Spinal cord (tissue), 10 donors: ENCODE data around the gene TMEM132E. TPM values are rescaled to one million over a fixed set of nuclear protein-coding genes. Genes with fewer than 3 reads are reported as not detected.

Experiments
- DNase-seq, 6 donors: peaks; one replicate each; pipeline versions ENCODE4 v3.0.0 to v3.0.0-alpha.2; 2013 to 2015; ENCODE audit warnings: low spot score in 6 of 6, low read depth in 4 of 6
- H3K27ac ChIP-seq: one replicate; pipeline ENCODE4 v1.5.1; 2013; ENCODE audit warnings: low read depth, low read length, control low read depth
- H3K27me3 ChIP-seq: one replicate; pipeline ENCODE4 v1.6.1; 2013; ENCODE audit warnings: low read length; ENCODE audit not compliant: control insufficient read depth, insufficient read depth
- H3K36me3 ChIP-seq: one replicate; pipeline ENCODE4 v1.6.1; 2013; ENCODE audit warnings: low read length; ENCODE audit not compliant: control insufficient read depth, insufficient read depth
- H3K4me1 ChIP-seq: one replicate; pipeline ENCODE4 v1.6.1; 2013; ENCODE audit warnings: low read length; ENCODE audit not compliant: control insufficient read depth, insufficient read depth
- H3K4me3 ChIP-seq: one replicate; pipeline ENCODE4 v1.5.1; 2013; ENCODE audit warnings: low read depth, low read length, control low read depth
- H3K9me3 ChIP-seq: one replicate; pipeline ENCODE4 v1.6.1; 2013; ENCODE audit warnings: low read length; ENCODE audit not compliant: control insufficient read depth, insufficient read depth
- WGBS: methylation state at CpG from one replicate; pipeline ENCODE4 v1.1.5; 2013; ENCODE audit warnings: missing lambda C conversion rate; ENCODE audit not compliant: insufficient coverage; 5-methylcytosine and 5-hydroxymethylcytosine counted together
- polyA plus RNA-seq, 2 donors: library from polyadenylated mRNA; unstranded; fragments of 120-200 nt; gene quantifications; one replicate each; pipeline ENCODE4 v1.2.1, GENCODE V29; 2013; ENCODE audit not compliant: insufficient read length in 2 of 2
- total RNA-seq, 2 donors: library from RNA; depleted of rRNA in 1 of 2; stranded (reverse); fragments of 120-200 nt in 1 of 2; fragments of >200 nt in 1 of 2; gene quantifications; one replicate each; pipeline versions ENCODE4 v1.2.3 to v1.2.4, GENCODE V29; 2013 to 2014
- donor health status: healthy.

The TMEM132E gene
- total and polyA plus RNA-seq, 4 donors: 6.2 to 28.4 (median 21.1) TPM

DNA sequence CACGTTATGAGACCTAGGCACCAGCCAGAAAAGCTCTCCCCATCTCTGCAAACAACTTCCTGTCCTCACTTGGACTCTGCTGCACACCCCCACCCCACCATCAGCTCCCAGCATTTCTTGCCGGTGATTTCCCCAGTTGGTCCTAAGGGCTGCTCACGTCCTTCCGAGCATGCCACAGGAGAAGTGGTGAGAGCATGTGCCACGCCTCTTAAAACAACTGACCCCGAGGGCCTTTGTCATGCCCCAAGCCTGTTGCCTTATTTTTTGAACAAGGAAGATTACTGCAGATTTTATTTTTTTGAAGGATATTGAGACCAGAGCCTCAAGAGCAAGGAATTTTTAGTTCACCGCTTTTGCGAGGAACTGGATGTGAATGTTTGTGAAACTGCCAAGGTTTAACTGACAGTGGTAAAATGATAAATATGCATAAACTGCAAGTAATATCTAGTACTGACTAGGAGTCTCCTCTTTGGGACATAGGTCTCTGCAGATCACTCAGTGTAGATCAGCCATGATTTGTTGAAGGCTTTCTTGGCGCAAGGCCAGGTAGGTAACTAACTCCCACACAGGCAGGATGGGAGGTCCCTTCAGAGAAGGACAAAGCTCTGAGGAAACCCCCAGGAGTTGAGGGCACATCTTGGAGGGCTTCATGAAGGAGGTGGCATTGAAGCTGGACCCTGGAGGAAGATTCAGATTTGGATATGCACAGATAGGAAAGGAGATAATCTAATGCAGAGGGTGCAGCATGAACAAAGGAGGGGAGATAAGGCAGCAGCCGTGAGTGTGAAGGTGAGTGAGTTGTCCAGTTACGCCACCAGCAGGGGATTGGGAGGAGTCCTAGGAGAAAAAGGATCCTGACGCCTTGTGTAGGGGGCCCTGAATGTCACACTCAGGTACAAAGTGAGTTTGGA is 44.7 kb downstream of the TMEM132E start:
- no peaks in the 10 kb centered on the region for H3K9me3 ChIP-seq
- H3K36me3 ChIP-seq: peaks cover 8% of the 10 kb centered on the region
- 69% methylated on average over 11 of the region's 12 CpGs for WGBS
- H3K4me3 ChIP-seq: no peak overlapping the region
- peaks cover 30% of the 10 kb centered on the region for H3K4me1 ChIP-seq
- DNase-seq: no peak
- no peak overlapping the region for H3K27ac ChIP-seq
- H3K27me3 ChIP-seq: peaks cover 35% of the 10 kb centered on the region

DNA sequence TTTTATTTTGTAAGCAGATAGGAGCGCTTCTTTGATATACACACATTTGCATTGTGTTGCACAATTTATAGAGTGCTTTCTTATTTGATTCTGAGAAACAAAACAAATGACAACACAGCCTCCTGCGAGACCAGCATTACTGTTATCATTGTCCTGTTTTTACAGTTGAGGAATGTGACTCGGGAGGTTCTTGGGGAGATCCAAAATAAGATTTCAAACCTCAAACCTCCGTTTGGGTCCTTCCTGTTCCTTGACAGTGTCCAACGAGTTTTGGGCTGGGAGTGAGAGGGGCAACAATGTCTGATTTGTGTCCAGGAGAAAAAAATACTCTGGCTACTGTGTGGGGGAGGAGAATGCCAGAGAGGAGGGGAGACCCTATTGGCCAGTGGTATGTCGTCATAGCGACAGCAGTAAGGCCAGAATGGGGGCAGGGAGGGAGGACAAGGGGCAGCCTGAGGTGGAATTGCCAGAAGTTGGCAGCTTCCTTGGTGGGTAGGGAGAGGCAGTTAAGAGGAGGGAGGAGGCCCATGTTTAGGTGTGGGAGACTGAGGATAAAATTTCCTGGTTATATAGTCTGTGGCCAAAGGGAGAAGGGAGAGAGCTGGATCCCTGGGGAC is 45.5 kb downstream of the TMEM132E start:
- peaks cover 30% of the 10 kb centered on the region for H3K4me1 ChIP-seq
- H3K4me3 ChIP-seq: no peak overlapping the region
- 27% methylated on average over 5 of the region's 7 CpGs for WGBS
- peak in 3 of 6 donors; percentile 35 to 67 (median 64) for DNase-seq
- H3K36me3 ChIP-seq: peaks cover 10% of the 10 kb centered on the region
- no peak overlapping the region for H3K27ac ChIP-seq
- no peaks in the 10 kb centered on the region for H3K9me3 ChIP-seq
- peaks cover 38% of the 10 kb centered on the region for H3K27me3 ChIP-seq

DNA sequence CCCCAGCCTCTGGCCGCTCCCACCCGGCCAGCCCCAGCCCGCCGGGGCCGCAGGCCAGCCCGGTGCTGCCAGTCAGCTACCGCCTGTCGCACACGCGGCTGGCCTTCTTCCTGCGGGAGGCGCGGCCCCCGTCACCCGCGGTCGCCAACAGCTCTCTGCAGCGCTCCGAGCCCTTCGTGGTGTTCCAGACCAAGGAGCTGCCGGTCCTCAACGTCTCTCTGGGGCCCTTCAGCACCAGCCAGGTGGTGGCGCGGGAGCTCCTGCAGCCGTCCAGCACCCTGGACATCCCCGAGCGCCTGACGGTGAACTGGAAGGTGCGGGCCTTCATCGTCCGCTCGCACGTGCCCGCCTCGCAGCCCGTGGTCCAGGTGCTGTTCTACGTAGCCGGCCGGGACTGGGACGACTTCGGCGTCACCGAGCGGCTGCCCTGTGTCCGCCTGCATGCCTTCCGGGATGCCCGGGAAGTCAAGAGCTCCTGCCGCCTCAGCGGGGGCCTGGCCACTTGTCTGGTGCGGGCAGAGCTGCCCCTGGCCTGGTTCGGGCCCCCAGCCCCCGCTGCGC is 46.8 kb downstream of the TMEM132E start:
- 16% methylated on average over 53 of the region's 53 CpGs for WGBS
- Histone ChIP-seq H3K4me3 (no peak overlapping the region), H3K36me3 (peaks cover 19% of the 10 kb centered on the region), H3K9me3 (no peaks in the 10 kb centered on the region), H3K27ac (no peak overlapping the region), H3K27me3 (peaks cover 38% of the 10 kb centered on the region), H3K4me1 (peaks cover 30% of the 10 kb centered on the region)
- DNase-seq: no peak

DNA sequence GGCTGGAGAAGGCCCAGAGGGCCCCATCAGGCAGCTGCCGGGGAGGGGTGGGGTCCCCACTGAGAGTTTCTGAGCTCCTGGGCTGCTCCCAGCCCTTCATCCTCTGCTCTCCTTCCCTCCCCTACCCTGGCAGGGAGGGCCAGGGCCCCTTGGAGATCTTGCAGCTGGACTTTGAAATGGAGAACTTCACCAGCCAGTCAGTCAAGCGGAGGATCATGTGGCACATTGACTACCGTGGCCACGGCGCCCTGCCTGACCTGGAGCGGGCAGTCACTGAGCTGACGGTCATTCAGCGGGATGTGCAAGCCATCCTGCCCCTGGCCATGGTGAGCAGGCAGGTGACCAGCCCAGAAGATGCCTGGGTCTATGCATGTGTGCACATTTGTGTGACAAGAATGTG is 49.5 kb downstream of the TMEM132E start:
- WGBS: 87% methylated on average over 8 of the region's 8 CpGs
- peaks cover 35% of the 10 kb centered on the region for H3K27me3 ChIP-seq

DNA sequence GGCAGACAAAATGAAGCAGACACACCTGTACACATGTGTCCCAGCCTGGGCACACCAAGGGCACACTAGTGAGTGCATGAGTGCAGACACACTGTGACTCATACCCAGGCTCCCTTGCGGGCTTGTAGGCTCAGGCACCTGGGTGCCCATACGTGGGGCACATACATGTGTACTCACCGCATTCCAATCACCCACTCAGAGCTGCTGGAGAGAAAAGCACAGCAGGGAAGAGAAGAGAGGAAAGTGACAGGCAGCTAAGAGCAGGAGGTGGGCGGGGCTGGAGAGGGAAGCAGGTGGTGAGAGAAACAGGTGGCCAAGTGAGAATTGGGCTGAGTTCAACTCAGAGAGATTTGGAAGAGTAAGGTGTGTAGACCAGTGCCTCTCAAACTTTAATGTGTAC is 54.0 kb downstream of the TMEM132E start:
- WGBS: 53% methylated on average over 2 of the region's 4 CpGs
- Histone ChIP-seq H3K9me3 (no peaks in the 10 kb centered on the region), H3K4me3 (no peak overlapping the region), H3K27me3 (peaks cover 22% of the 10 kb centered on the region), H3K4me1 (peaks cover 7% of the 10 kb centered on the region), H3K27ac (no peak overlapping the region), H3K36me3 (peaks cover 48% of the 10 kb centered on the region)
- no peak for DNase-seq

More for the DNA sequence above, 49.5 kb downstream of the TMEM132E start:
- H3K9me3 ChIP-seq: no peaks in the 10 kb centered on the region
- H3K4me3 ChIP-seq: no peak overlapping the region
- no peak for DNase-seq
- no peak overlapping the region for H3K27ac ChIP-seq
- peaks cover 21% of the 10 kb centered on the region for H3K4me1 ChIP-seq
- H3K36me3 ChIP-seq: peaks cover 28% of the 10 kb centered on the region

DNA sequence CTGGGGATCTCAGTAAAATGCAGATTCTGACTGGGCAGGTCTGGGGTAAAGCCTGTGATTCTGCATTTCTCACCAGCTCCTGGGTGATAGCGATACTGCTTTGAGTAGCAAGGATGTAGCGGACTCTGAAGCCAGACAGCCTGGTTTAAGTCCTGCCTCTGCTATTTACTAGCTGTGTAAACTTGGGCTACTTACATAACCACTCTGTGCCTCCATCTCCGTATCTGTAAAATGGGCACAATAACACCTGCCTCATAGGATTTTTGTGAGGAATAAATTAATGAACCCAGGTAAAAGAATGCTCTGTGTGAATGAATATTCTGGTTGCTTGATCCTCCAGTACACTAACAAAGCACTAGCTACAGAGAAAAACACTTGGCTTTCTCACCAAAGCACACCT is 54.4 kb downstream of the TMEM132E start:
- Histone ChIP-seq H3K36me3 (peaks cover 45% of the 10 kb centered on the region), H3K27ac (no peak overlapping the region), H3K9me3 (no peaks in the 10 kb centered on the region), H3K27me3 (peaks cover 22% of the 10 kb centered on the region), H3K4me3 (no peak overlapping the region), H3K4me1 (peaks cover 9% of the 10 kb centered on the region)
- no peak for DNase-seq
- 94% methylated on average over 2 of the region's 3 CpGs for whole genome bisulfite sequencing

DNA sequence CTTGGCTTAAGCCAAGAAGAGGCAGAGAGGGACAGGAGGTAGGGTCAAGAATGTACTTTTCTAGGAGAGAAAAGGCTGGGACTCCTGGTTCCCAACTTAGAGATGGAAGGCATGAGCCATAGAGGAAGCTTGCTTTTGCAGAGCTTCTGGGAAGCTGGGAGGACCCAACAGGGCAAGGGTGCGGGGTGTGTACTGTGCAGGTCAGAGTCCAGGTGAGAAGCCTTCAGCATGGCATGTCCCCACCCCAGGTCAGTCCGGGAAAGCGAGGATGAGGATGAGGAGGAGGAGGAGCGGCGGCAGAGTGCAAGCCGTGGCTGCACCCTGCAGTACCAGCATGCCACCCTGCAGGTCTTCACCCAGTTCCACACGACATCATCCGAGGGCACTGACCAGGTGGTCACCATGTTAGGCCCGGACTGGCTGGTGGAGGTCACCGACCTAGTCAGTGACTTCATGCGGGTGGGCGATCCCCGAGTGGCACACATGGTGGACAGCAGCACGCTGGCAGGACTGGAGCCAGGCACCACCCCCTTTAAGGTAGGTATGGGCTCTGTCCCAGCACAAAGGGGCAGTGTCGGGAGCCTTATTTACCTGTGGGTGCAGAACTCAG is 55.3 kb downstream of the TMEM132E start:
- H3K9me3 ChIP-seq: no peaks in the 10 kb centered on the region
- peaks cover 48% of the 10 kb centered on the region for H3K36me3 ChIP-seq
- no peak overlapping the region for H3K27ac ChIP-seq
- 88% methylated on average over 14 of the region's 15 CpGs for WGBS
- H3K27me3 ChIP-seq: peaks cover 17% of the 10 kb centered on the region
- peaks cover 10% of the 10 kb centered on the region for H3K4me1 ChIP-seq
- no peak overlapping the region for H3K4me3 ChIP-seq
- no peak for DNase-seq

DNA sequence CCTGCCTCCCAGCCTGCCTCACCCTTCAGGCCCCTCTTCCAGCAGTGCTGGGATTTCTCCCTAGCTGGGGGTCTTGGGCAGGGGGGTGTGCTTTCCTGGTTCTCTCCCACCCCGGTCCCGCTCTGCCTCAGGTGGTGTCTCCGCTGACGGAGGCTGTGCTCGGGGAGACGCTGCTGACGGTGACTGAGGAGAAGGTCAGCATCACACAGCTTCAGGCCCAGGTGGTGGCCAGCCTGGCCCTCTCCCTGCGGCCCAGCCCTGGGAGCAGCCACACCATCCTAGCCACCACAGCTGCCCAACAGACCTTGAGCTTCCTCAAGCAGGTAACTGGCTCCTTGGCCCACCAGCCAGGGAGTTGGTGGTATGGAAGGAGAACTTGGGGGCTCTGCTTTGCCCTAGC is 56.5 kb downstream of the TMEM132E start:
- peaks cover 41% of the 10 kb centered on the region for H3K36me3 ChIP-seq
- WGBS: 87% methylated on average over 7 of the region's 8 CpGs
- H3K27ac ChIP-seq: no peak overlapping the region
- no peak overlapping the region for H3K4me3 ChIP-seq
- DNase-seq: no peak
- H3K4me1 ChIP-seq: peaks cover 14% of the 10 kb centered on the region
- H3K27me3 ChIP-seq: peaks cover 16% of the 10 kb centered on the region
- no peaks in the 10 kb centered on the region for H3K9me3 ChIP-seq

DNA sequence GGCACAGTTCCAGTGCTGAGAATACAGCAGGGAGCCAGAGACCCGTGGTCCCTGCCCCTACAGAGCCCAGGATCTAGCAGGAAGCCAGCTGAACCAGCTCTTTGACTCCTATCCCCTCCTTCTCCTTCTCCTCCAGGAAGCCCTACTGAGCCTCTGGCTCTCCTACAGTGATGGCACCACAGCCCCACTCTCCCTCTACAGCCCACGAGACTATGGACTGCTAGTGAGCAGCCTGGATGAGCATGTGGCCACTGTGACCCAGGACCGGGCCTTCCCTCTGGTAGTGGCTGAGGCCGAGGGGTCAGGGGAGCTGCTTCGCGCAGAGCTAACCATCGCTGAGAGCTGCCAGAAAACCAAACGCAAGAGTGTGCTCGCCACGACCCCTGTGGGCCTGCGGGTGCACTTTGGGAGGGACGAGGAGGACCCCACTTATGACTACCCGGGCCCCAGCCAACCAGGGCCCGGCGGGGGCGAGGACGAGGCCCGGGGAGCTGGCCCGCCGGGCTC is 57.7 kb downstream of the TMEM132E start:
- Histone ChIP-seq H3K27me3 (peaks cover 16% of the 10 kb centered on the region), H3K27ac (no peak overlapping the region), H3K9me3 (no peaks in the 10 kb centered on the region), H3K36me3 (peaks cover 39% of the 10 kb centered on the region), H3K4me3 (no peak overlapping the region), H3K4me1 (peaks cover 14% of the 10 kb centered on the region)
- DNase-seq: no peak
- 55% methylated on average over 20 of the region's 20 CpGs for WGBS
